ENCODE data around the gene RPL13.

RPL13 gene

DNA sequence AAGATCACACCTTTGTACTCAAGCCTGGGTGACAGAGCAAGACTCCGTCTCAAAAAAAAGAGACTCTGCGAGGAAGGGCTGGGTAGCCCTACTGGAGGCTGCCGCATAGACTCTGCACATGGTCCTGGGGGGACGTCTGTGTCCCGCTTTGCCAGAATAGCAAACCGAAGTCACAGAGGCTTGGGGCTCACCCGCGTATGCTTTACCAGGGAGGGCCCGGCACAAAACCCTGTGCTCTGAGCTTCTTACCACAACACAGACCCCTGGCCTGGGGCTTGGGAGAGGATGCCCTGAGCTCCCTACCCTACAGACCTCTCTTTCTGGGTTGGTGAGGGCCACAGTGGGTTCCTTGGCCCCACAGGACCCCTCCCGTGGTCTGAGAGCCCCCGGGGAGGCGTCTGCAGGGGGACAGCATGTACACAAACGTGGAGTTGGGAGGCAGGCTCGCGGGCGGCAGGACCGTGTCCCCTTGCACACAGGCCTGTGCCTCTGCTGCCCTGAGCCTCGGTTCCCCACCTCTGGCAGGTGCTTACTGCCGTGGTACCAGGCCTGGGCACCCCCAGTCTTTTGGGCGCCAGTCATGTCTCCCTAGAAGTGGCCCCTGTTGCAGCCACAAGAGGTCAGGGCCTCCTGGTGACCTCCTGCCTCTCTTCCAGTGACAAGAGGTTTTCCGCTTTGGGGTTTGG, 28.9 kb downstream of the RPL13 start:
- Histone ChIP-seq H3K27ac (ENCODE audit: extremely low read depth, low read depth, low read length) (no peak overlapping the region), H3K9me3 (ENCODE audit: control insufficient read depth, insufficient read depth, low read depth, low read length) (no peaks in the 10 kb centered on the region), H3K36me3 (ENCODE audit: control insufficient read depth in 2 of 2, insufficient read depth in 1 of 2, low read length in 2 of 2) (no peaks in the 10 kb centered on the region), H3K4me1 (ENCODE audit: control insufficient read depth, insufficient read depth, low read length) (no peaks in the 10 kb centered on the region), H3K4me3 (ENCODE audit: low read depth, low read length) (no peak overlapping the region)
- TF ChIP-seq TCF7L2 (IDR thresholded peaks at IDR 0.05; ENCODE audit: borderline replicate concordance, low read depth, low read length) (no peak), ZFP41 (tag by site-specific recombination; IDR thresholded peaks at IDR 0.05; ENCODE audit: borderline replicate concordance) (no peak), OVOL3 (tag by site-specific recombination; IDR thresholded peaks at IDR 0.05) (no peak), ZNF544 (tag by site-specific recombination; IDR thresholded peaks at IDR 0.05) (no peak), ZNF768 (tag by site-specific recombination; IDR thresholded peaks at IDR 0.05) (no peak), ZNF112 (tag by site-specific recombination; IDR thresholded peaks at IDR 0.05) (no peak), RBAK (tag by site-specific recombination; IDR thresholded peaks at IDR 0.05) (no peak), ZNF132 (tag by site-specific recombination; IDR thresholded peaks at IDR 0.05; ENCODE audit: borderline replicate concordance) (no peak), ZNF548 (tag by site-specific recombination; IDR thresholded peaks at IDR 0.05) (no peak), ZNF571 (tag by site-specific recombination; IDR thresholded peaks at IDR 0.05) (no peak), ZBTB21 (tag by site-specific recombination; IDR thresholded peaks at IDR 0.05) (no peak), ZNF76 (tag by site-specific recombination; IDR thresholded peaks at IDR 0.05; ENCODE audit: borderline replicate concordance, low read depth) (no peak), KLF16 (tag by site-specific recombination; IDR thresholded peaks at IDR 0.05) (no peak), ZNF335 (tag by site-specific recombination; conservative IDR thresholded peaks at IDR 0.05) (no peak)
- TF ChIP-seq, protein P1, sequence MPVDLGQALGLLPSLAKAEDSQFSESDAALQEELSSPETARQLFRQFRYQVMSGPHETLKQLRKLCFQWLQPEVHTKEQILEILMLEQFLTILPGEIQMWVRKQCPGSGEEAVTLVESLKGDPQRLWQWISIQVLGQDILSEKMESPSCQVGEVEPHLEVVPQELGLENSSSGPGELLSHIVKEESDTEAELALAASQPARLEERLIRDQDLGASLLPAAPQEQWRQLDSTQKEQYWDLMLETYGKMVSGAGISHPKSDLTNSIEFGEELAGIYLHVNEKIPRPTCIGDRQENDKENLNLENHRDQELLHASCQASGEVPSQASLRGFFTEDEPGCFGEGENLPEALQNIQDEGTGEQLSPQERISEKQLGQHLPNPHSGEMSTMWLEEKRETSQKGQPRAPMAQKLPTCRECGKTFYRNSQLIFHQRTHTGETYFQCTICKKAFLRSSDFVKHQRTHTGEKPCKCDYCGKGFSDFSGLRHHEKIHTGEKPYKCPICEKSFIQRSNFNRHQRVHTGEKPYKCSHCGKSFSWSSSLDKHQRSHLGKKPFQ (tag by site-specific recombination; IDR thresholded peaks at IDR 0.05), result no peak
- TF ChIP-seq, protein P2, sequence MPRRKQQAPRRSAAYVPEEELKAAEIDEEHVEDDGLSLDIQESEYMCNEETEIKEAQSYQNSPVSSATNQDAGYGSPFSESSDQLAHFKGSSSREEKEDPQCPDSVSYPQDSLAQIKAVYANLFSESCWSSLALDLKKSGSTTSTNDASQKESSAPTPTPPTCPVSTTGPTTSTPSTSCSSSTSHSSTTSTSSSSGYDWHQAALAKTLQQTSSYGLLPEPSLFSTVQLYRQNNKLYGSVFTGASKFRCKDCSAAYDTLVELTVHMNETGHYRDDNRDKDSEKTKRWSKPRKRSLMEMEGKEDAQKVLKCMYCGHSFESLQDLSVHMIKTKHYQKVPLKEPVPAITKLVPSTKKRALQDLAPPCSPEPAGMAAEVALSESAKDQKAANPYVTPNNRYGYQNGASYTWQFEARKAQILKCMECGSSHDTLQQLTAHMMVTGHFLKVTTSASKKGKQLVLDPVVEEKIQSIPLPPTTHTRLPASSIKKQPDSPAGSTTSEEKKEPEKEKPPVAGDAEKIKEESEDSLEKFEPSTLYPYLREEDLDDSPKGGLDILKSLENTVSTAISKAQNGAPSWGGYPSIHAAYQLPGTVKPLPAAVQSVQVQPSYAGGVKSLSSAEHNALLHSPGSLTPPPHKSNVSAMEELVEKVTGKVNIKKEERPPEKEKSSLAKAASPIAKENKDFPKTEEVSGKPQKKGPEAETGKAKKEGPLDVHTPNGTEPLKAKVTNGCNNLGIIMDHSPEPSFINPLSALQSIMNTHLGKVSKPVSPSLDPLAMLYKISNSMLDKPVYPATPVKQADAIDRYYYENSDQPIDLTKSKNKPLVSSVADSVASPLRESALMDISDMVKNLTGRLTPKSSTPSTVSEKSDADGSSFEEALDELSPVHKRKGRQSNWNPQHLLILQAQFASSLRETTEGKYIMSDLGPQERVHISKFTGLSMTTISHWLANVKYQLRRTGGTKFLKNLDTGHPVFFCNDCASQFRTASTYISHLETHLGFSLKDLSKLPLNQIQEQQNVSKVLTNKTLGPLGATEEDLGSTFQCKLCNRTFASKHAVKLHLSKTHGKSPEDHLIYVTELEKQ (tag by site-specific recombination; IDR thresholded peaks at IDR 0.05; ENCODE audit: borderline replicate concordance), result no peak
- CTCF ChIA-PET, result interaction anchor here (0.7 kb wide), 1 partner anchor 174 kb away, joined by 3 read pairs; no protein-coding TSS in a partner anchor
- POLR2A ChIA-PET, result no interaction called here

DNA sequence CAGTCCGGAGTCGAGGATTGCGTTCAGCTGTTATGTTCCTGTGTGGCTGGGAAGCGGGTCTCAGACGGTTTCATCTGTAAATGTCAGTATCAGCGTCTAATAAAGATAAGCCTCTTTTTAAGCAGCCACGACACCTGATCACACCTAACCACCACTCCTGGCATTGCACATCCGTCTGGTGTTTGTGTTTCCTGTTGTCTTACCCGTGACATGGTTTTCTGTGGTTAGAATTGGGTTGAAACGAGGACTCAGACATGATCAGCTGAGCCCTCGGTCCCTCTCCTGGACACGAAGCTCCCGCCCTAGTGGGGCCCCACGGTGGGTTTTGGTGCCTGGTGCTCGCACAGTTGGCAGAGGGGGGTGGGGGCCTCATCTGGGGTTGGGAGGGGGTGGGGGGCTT, 33.4 kb downstream of the RPL13 start:
- POLR2A ChIA-PET, result no interaction called here
- CTCF ChIA-PET, result no interaction called here
- no peak for TF ChIP-seq ZNF394 (tag by site-specific recombination; IDR thresholded peaks at IDR 0.05; ENCODE audit: borderline replicate concordance)
- peak; percentile 72 for TF ChIP-seq ZNF10 (tag by site-specific recombination; IDR thresholded peaks at IDR 0.05)
- Histone ChIP-seq H3K9me3 (ENCODE audit: control insufficient read depth, insufficient read depth, low read depth, low read length) (no peaks in the 10 kb centered on the region), H3K27ac (ENCODE audit: extremely low read depth, low read depth, low read length) (no peak overlapping the region), H3K4me3 (ENCODE audit: low read depth, low read length) (no peak overlapping the region), H3K36me3 (ENCODE audit: control insufficient read depth in 2 of 2, insufficient read depth in 1 of 2, low read length in 2 of 2) (no peaks in the 10 kb centered on the region), H3K4me1 (ENCODE audit: control insufficient read depth, insufficient read depth, low read length) (no peaks in the 10 kb centered on the region)
